ENCODE results near the gene MFSD1. TPM values are rescaled to one million over a fixed set of nuclear protein-coding genes. Genes with fewer than 3 reads are reported as not detected.

MFSD1 gene
- total and polyA plus RNA-seq, 8 donors, result 22.3 to 187 (median 29.3) TPM

- H3K4me1 ChIP-seq, result peaks cover 10 to 50% (median 24%) of the 10 kb centered on the region in 4 donors
- intact Hi-C loops (cut with DNase I; ENCODE audit: low total_unique reads), result no loop called here
- no peaks in the 10 kb centered on the region for H3K27me3 ChIP-seq
- H3K9me3 ChIP-seq, result no peaks in the 10 kb centered on the region
- no peak overlapping the region for H3K4me3 ChIP-seq
- H3K36me3 ChIP-seq, result no peaks in the 10 kb centered on the region
- 83 to 98% (median 88%) methylated on average over 1 of the region's 1 CpG for WGBS, 5 donors
- TF ChIP-seq CTCF (IDR thresholded peaks at IDR 0.05), result no peak
- no peak for TF ChIP-seq POLR2AphosphoS5 (IDR thresholded peaks at IDR 0.05)
- TF ChIP-seq POLR2A (IDR thresholded peaks at IDR 0.05), result no peak
- no peak for TF ChIP-seq EP300 (IDR thresholded peaks at IDR 0.05)
- no peak overlapping the region for H3K27ac ChIP-seq
- DNase-seq, result no peak
Measured at GRCh38 chr3:158766364-158766763, 35.5 kb upstream of the MFSD1 start.

- Histone ChIP-seq H3K9me3 (no peaks in the 10 kb centered on the region), H3K27ac (peak overlapping the region in 4 of 5 donors; percentile 28 to 70 (median 59)), H3K36me3 (no peaks in the 10 kb centered on the region), H3K27me3 (no peaks in the 10 kb centered on the region), H3K4me1 (peaks cover 10 to 47% (median 26%) of the 10 kb centered on the region in 4 donors), H3K4me3 (peak overlapping the region in 1 of 4 donors; percentile 16)
- TF ChIP-seq CTCF (IDR thresholded peaks at IDR 0.05), result no peak
- TF ChIP-seq POLR2AphosphoS5 (IDR thresholded peaks at IDR 0.05), result no peak
- TF ChIP-seq EP300 (IDR thresholded peaks at IDR 0.05), result no peak
- TF ChIP-seq POLR2A (IDR thresholded peaks at IDR 0.05), result no peak
- DNase-seq, result peak; percentile 41 to 75
- WGBS, 5 donors, result 3 to 18% (median 15%) methylated on average over 7 of the region's 7 CpGs
- intact Hi-C loops (cut with DNase I; ENCODE audit: low total_unique reads), result no loop called here
Measured at GRCh38 chr3:158768361-158768787, 33.5 kb upstream of the MFSD1 start.

GRCh38 chr3:158768881-158769543 is 32.8 kb upstream of the MFSD1 start:
- Histone ChIP-seq H3K9me3 (no peaks in the 10 kb centered on the region), H3K36me3 (no peaks in the 10 kb centered on the region), H3K27ac (peak overlapping the region in 4 of 5 donors; percentile 50 to 70 (median 62)), H3K4me3 (no peak overlapping the region), H3K4me1 (peaks cover 10 to 44% (median 27%) of the 10 kb centered on the region in 4 donors), H3K27me3 (no peaks in the 10 kb centered on the region)
- peak in 1 of 2 donors; percentile 88 for DNase-seq
- WGBS, 5 donors, result 35 to 58% (median 54%) methylated on average over 8 of the region's 8 CpGs
- TF ChIP-seq POLR2AphosphoS5 (IDR thresholded peaks at IDR 0.05), result peak; percentile 25 to 87 (median 67)
- TF ChIP-seq CTCF (IDR thresholded peaks at IDR 0.05), result no peak
- intact Hi-C loops (cut with DNase I; ENCODE audit: low total_unique reads), result no loop called here

GRCh38 chr3:158769549-158769948 is 32.3 kb upstream of the MFSD1 start:
- TF ChIP-seq EP300 (IDR thresholded peaks at IDR 0.05) (no peak), POLR2AphosphoS5 (IDR thresholded peaks at IDR 0.05) (no peak), POLR2A (IDR thresholded peaks at IDR 0.05) (no peak), CTCF (IDR thresholded peaks at IDR 0.05) (no peak)
- H3K4me3 ChIP-seq, result no peak overlapping the region
- H3K4me1 ChIP-seq, result peaks cover 10 to 44% (median 27%) of the 10 kb centered on the region in 4 donors
- no peaks in the 10 kb centered on the region for H3K27me3 ChIP-seq
- H3K36me3 ChIP-seq, result no peaks in the 10 kb centered on the region
- intact Hi-C loops (cut with DNase I; ENCODE audit: low total_unique reads), result no loop called here
- no peak for DNase-seq
- peak overlapping the region in 4 of 5 donors; percentile 36 to 70 (median 62) for H3K27ac ChIP-seq
- H3K9me3 ChIP-seq, result no peaks in the 10 kb centered on the region
- 16 to 32% (median 22%) methylated on average over 4 of the region's 4 CpGs for WGBS, 5 donors
